Glomerular endothelial cell (primary cell): ENCODE data around the gene NACC2. TPM values are rescaled to one million over a fixed set of nuclear protein-coding genes. Genes with fewer than 3 reads are reported as not detected.

ENCODE experiments used
- DNase-seq: peaks from one replicate; pipeline ENCODE4 v3.0.0-alpha.2; 2011; ENCODE audit warnings: low read depth, low spot score; ENCODE audit errors: extremely low read depth
- total RNA-seq: library from RNA; depleted of rRNA; stranded (reverse); fragments of >200 nt; gene quantifications from 2 replicates; pipeline ENCODE4 v1.2.3, GENCODE V29; 2015

Gene NACC2
- total RNA-seq, 1 donor from 2014 or later, result 41.5 TPM

- DNase-seq, result no peak
Measured at GRCh38 chr9:135985889-135986288, 109.2 kb downstream of the NACC2 start.

- DNase-seq, result no peak
Measured at GRCh38 chr9:135985459-135985774, 109.7 kb downstream of the NACC2 start.

- no peak for DNase-seq
Measured at GRCh38 chr9:135984072-135984710, 110.9 kb downstream of the NACC2 start.

GRCh38 chr9:135983208-135984071 is 111.6 kb downstream of the NACC2 start:
- no peak for DNase-seq

- DNase-seq, result no peak
Measured at GRCh38 chr9:135982499-135983207, 112.4 kb downstream of the NACC2 start.

GRCh38 chr9:135980926-135981630 is 114.0 kb downstream of the NACC2 start:
- DNase-seq, result no peak

GRCh38 chr9:135979547-135980166 is 115.4 kb downstream of the NACC2 start:
- DNase-seq, result no peak

- no peak for DNase-seq
Measured at GRCh38 chr9:135978642-135979546, 116.2 kb downstream of the NACC2 start.

GRCh38 chr9:135976944-135977343 is 118.1 kb downstream of the NACC2 start:
- no peak for DNase-seq

GRCh38 chr9:135976531-135976930 is 118.6 kb downstream of the NACC2 start:
- no peak for DNase-seq

- no peak for DNase-seq
Measured at GRCh38 chr9:135975834-135976233, 119.3 kb downstream of the NACC2 start.

- no peak for DNase-seq
Measured at GRCh38 chr9:135974220-135974573, 120.9 kb downstream of the NACC2 start.

- no peak for DNase-seq
Measured at GRCh38 chr9:135973277-135974219, 121.5 kb downstream of the NACC2 start.

GRCh38 chr9:135971892-135972291 is 123.2 kb downstream of the NACC2 start:
- no peak for DNase-seq

- no peak for DNase-seq
Measured at GRCh38 chr9:135971111-135971766, 123.8 kb downstream of the NACC2 start.

- DNase-seq, result no peak
Measured at GRCh38 chr9:135970128-135970815, 124.8 kb downstream of the NACC2 start.

GRCh38 chr9:135969064-135969683 is 125.9 kb downstream of the NACC2 start:
- peak; percentile 76 for DNase-seq
